Keratinocyte (primary cell): ENCODE measurements around the gene HLA-DMB. TPM values are rescaled to one million over a fixed set of nuclear protein-coding genes. Genes with fewer than 3 reads are reported as not detected.

Experiments
- DNase-seq: peaks from one replicate; pipeline ENCODE4 v3.0.0-alpha.2; 2011; ENCODE audit warnings: low read depth, missing footprints, low spot score
- FAIRE-seq: peaks from 2 replicates; lab custom pipeline; 2011; peaks lifted over from hg19 to GRCh38; lab: Jason Lieb, UNC
- H2AFZ ChIP-seq: 2 replicates; pipeline ENCODE4 v1.6.0; 2012; ENCODE audit warnings: low read length, control low read depth, inconsistent platforms; ENCODE audit not compliant: control insufficient read depth
- H3K27ac ChIP-seq: 2 replicates; pipeline ENCODE4 v1.5.1; 2011; ENCODE audit warnings: low read length; ENCODE audit not compliant: control insufficient read depth, insufficient read depth
- H3K27me3 ChIP-seq: 3 replicates; pipeline ENCODE4 v1.6.0; 2011; ENCODE audit warnings: low read length; ENCODE audit not compliant: control insufficient read depth, insufficient read depth; ENCODE audit errors: extremely low read depth
- H3K36me3 ChIP-seq, 2 experiments: 2 replicates in 1 of 2; 3 replicates in 1 of 2; pipeline ENCODE4 v1.5.1; 2011; ENCODE audit warnings: low read length in 2 of 2, mild to moderate bottlenecking in 1 of 2; ENCODE audit not compliant: control insufficient read depth in 2 of 2, insufficient read depth in 2 of 2; ENCODE audit errors: extremely low read depth in 1 of 2
- H3K4me1 ChIP-seq: 3 replicates; pipeline ENCODE4 v1.5.1; 2011; ENCODE audit warnings: low read length; ENCODE audit not compliant: control insufficient read depth, insufficient read depth; ENCODE audit errors: extremely low read depth
- H3K4me2 ChIP-seq: 3 replicates; pipeline ENCODE4 v1.6.0; 2011; ENCODE audit warnings: low read depth, low read length; ENCODE audit not compliant: control insufficient read depth, insufficient read depth; ENCODE audit errors: extremely low read depth
- H3K4me3 ChIP-seq, 3 experiments: fragments of 200-600 bp in 1 of 3; sonication (generic) in 1 of 3; 2 replicates in 2 of 3; 3 replicates in 1 of 3; pipeline ENCODE4 v1.5.1; 2011 to 2016; ENCODE audit warnings: low read length in 3 of 3, mild to moderate bottlenecking in 3 of 3, control low read depth in 2 of 3, inconsistent platforms in 1 of 3, low read depth in 1 of 3, mixed read lengths in 1 of 3, mixed run types in 1 of 3, moderate library complexity in 1 of 3; ENCODE audit not compliant: control insufficient read depth in 2 of 3, insufficient read depth in 2 of 3; ENCODE audit errors: extremely low read depth in 1 of 3
- H3K79me2 ChIP-seq: 2 replicates; pipeline ENCODE4 v1.6.0; 2012; ENCODE audit warnings: low read length; ENCODE audit not compliant: control insufficient read depth, insufficient read depth
- H3K9ac ChIP-seq: 3 replicates; pipeline ENCODE4 v1.6.0; 2011; ENCODE audit warnings: low read length; ENCODE audit not compliant: control insufficient read depth, insufficient read depth; ENCODE audit errors: extremely low read depth
- H3K9me1 ChIP-seq: 3 replicates; pipeline ENCODE4 v1.6.0; 2011; ENCODE audit warnings: low read length; ENCODE audit not compliant: control insufficient read depth, insufficient read depth; ENCODE audit errors: extremely low read depth
- H3K9me3 ChIP-seq: 2 replicates; pipeline ENCODE4 v1.5.1; 2012; ENCODE audit warnings: low read depth, low read length; ENCODE audit not compliant: control insufficient read depth
- H4K20me1 ChIP-seq: 3 replicates; pipeline ENCODE4 v1.6.0; 2011; ENCODE audit warnings: low read length; ENCODE audit not compliant: control insufficient read depth, insufficient read depth; ENCODE audit errors: extremely low read depth
- CTCF ChIP-seq, 3 experiments: IDR thresholded peaks in 1 of 3; conservative IDR thresholded peaks in 1 of 3; optimal IDR thresholded peaks in 1 of 3; 2 replicates in 2 of 3; 3 replicates in 1 of 3; pipeline versions ENCODE3 to v1.5.1; 2011; ENCODE audit warnings: low read length in 3 of 3, mild to moderate bottlenecking in 3 of 3, moderate library complexity in 2 of 3, control low read depth in 1 of 3, inconsistent platforms in 1 of 3; ENCODE audit not compliant: insufficient read depth in 2 of 3; ENCODE audit errors: extremely low read depth in 1 of 3
- EZH2 ChIP-seq: IDR thresholded peaks from one replicate; pipeline ENCODE4 v1.6.1; 2012; ENCODE audit warnings: inconsistent platforms, mild to moderate bottlenecking, low read length, moderate library complexity
- dilution Hi-C: fragments of 300-500 bp; cut with MboI; formaldehyde crosslinking; loops from one replicate; pipeline ENCODE4 v1.7.0; 2020; ENCODE audit warnings: low sequenced_read_pairs; ENCODE audit not compliant: extremely low pct_ligation_motif_present
- polyA plus RNA-seq, 5 experiments: library from polyadenylated mRNA; depleted of rRNA in 3 of 5; stranded (reverse) in 3 of 5; stranded (forward) in 1 of 5; unstranded in 1 of 5; fragments of >200 nt; gene quantifications; 1 replicate in 1 of 5; 2 replicates in 3 of 5; 3 replicates in 1 of 5; pipeline versions ENCODE4 v1.2.1 to v1.2.3, GENCODE V29; 2011 to 2012; ENCODE audit warnings: missing spikeins in 2 of 5, low read depth in 1 of 5, low replicate concordance in 1 of 5

Gene HLA-DMB
- polyA plus RNA-seq, 1 donor (not counting 4 experiments of a cell fraction or from before 2014, with no cell fraction given), result not detected

- H4K20me1 ChIP-seq, result no peaks in the 10 kb centered on the region
- DNase-seq (no peak), FAIRE-seq (no peak)
- dilution Hi-C loops, result no loop called here
- H3K9me1 ChIP-seq, result no peaks in the 10 kb centered on the region
- no peak overlapping the region for H3K9ac ChIP-seq
- H3K36me3 ChIP-seq, result no peaks in the 10 kb centered on the region
- H3K4me2 ChIP-seq, result no peak overlapping the region
- no peaks in the 10 kb centered on the region for H3K27me3 ChIP-seq
- H3K4me3 ChIP-seq, result no peak overlapping the region
- no peak for TF ChIP-seq CTCF (optimal IDR thresholded peaks at IDR 0.05 in 1 of 3, IDR thresholded peaks at IDR 0.05 in 1 of 3, conservative IDR thresholded peaks at IDR 0.05 in 1 of 3; ENCODE audit: extremely low read depth in 1 of 3, insufficient read depth in 2 of 3, low read length in 3 of 3)
- no peak for TF ChIP-seq EZH2
- no peak overlapping the region for H3K27ac ChIP-seq
- H2AFZ ChIP-seq, result no peak overlapping the region
- no peaks in the 10 kb centered on the region for H3K79me2 ChIP-seq
- peaks cover 8% of the 10 kb centered on the region for H3K4me1 ChIP-seq
- no peaks in the 10 kb centered on the region for H3K9me3 ChIP-seq
Measured at GRCh38 chr6:32903952-32904351, 36.9 kb downstream of the HLA-DMB start.

- DNase-seq (no peak), FAIRE-seq (peak; percentile 53)
- peak overlapping the region; percentile 98 for H2AFZ ChIP-seq
- no peaks in the 10 kb centered on the region for H3K9me1 ChIP-seq
- H3K9me3 ChIP-seq, result no peaks in the 10 kb centered on the region
- no peaks in the 10 kb centered on the region for H4K20me1 ChIP-seq
- dilution Hi-C loops, result no loop called here
- H3K4me1 ChIP-seq, result peaks cover 10% of the 10 kb centered on the region
- peak overlapping the region; percentile 64 for H3K27ac ChIP-seq
- H3K27me3 ChIP-seq, result no peaks in the 10 kb centered on the region
- peak overlapping the region; percentile 74 to 93 (median 92) for H3K4me3 ChIP-seq
- peak overlapping the region; percentile 98 for H3K4me2 ChIP-seq
- H3K36me3 ChIP-seq, result no peaks in the 10 kb centered on the region
- TF ChIP-seq EZH2 (no peak), CTCF (optimal IDR thresholded peaks at IDR 0.05 in 1 of 3, IDR thresholded peaks at IDR 0.05 in 1 of 3, conservative IDR thresholded peaks at IDR 0.05 in 1 of 3; ENCODE audit: extremely low read depth in 1 of 3, insufficient read depth in 2 of 3, low read length in 3 of 3) (no peak)
- H3K9ac ChIP-seq, result peak overlapping the region; percentile 75
- H3K79me2 ChIP-seq, result peaks cover 20% of the 10 kb centered on the region
Measured at GRCh38 chr6:32895006-32895345, 45.9 kb downstream of the HLA-DMB start.
